GM12872 (cell line): ENCODE results near the gene NLN.

Experiments
- TF ChIP-seq, protein P1 (sequence below): IDR thresholded peaks from 3 replicates; pipeline ENCODE4 v1.5.1; 2011; ENCODE audit warnings: low read depth, mild to moderate bottlenecking, low read length, moderate library complexity; ENCODE audit not compliant: insufficient read depth

Gene NLN

DNA sequence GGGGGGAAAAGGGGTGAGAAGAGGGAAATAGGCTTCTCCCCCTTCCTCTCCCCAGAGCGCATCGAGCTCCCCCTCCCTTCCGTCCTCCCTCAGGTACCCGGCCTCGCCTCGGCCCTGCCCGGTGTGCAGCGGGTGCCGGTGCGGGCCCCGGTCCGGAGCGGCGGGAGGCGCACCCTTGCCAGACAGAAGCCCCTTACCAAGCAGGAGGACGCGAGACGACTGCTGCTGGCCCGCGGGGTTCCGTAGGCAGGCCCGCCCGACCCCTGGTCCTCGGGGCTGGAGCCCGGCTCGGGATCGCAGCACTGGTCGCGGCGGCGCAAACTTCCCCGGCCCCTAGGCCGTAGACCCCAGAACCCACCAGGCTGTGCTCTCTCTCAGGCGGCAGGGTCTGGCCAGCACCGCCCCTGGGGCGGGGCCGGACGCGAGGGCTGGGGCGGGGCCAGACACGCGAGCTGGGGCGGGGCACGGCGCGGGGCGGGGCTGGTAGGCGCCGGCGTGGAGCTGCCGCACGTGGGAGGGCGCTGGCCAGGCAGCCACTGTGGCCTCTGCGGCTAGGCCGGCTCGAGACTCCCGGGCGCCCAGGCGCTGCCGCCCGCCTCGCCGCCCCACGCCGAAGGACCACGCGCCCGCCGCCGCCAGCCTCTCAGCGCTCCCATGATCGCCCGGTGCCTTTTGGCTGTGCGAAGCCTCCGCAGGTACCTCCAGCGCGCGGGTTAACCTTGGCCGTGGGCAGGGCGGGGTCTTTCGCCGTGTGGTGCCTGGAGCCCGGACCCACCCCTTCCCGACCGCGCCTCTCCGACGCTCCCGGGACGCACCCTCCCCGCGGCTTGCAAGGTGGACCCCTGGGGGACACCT is at the start of gene NLN, which contains the start of gene SGTB:
TSS of gene NLN (plus strand) at position 486 of the 855 bp plus-strand sequence. CDS start at position 655, 169 bp downstream.
TSS of gene SGTB (minus strand) at position 390 of the 855 bp plus-strand sequence. CDS start 1,302 bp downstream, outside the sequence.
- TF ChIP-seq, protein P1, sequence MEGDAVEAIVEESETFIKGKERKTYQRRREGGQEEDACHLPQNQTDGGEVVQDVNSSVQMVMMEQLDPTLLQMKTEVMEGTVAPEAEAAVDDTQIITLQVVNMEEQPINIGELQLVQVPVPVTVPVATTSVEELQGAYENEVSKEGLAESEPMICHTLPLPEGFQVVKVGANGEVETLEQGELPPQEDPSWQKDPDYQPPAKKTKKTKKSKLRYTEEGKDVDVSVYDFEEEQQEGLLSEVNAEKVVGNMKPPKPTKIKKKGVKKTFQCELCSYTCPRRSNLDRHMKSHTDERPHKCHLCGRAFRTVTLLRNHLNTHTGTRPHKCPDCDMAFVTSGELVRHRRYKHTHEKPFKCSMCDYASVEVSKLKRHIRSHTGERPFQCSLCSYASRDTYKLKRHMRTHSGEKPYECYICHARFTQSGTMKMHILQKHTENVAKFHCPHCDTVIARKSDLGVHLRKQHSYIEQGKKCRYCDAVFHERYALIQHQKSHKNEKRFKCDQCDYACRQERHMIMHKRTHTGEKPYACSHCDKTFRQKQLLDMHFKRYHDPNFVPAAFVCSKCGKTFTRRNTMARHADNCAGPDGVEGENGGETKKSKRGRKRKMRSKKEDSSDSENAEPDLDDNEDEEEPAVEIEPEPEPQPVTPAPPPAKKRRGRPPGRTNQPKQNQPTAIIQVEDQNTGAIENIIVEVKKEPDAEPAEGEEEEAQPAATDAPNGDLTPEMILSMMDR: no peak

DNA sequence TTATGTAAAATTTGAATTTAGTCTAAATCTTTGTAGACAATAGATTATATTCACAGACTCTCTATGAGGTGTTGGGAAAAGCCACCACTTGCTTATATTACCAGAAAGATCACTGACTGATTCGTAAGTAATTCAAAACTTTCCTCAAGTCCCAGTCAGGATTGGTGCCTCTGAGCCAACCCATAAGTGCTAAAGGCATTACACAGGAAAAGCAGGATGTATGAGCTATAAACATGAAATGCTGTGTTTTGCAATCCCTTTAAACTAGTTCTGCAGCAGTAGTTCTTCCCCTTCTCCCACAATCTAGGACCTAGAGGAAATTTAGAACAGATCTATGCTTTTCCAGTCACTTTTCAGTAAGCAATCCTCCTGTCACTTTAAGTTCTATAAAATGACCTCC is 49.2 kb upstream of the NLN start:
- TF ChIP-seq, protein P1: no peak

DNA sequence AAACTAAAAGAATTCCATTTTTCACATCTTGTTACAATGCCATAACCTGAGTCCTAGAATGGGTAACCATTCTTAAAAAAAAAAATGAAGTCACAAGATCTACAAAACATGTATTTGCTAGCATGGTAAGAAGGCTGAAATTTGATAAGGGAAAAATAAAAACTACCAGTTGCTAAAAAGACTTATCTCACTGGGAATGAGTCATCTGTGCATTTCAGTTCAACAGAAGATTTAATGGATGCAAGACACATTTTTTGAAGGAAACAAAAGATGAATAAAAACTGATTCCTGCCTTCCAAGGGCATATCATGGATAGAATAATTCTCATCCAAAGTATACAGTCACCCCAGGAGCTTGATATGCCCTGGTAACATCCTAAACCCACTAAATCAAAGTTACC is 47.3 kb upstream of the NLN start:
- TF ChIP-seq, protein P1: no peak

DNA sequence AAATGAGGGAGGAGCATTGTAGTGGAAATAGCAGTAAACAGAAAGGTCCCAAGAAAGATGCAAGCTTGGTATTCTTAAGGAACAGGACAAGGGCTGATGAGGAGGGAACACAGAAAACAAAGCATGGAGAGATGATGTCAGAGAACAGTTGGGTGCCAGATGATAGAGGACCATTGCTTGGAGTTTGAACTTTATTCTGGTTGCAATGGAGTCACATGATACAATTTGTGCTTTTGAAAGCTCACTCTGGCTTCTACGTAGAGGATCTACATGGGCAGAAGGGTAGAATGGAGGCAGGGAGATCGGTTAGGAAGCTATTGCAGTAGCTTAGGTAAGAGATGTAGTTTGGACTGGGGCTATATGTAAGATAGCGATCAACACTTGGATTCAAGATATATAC is 39.9 kb upstream of the NLN start:
- TF ChIP-seq, protein P1: no peak

DNA sequence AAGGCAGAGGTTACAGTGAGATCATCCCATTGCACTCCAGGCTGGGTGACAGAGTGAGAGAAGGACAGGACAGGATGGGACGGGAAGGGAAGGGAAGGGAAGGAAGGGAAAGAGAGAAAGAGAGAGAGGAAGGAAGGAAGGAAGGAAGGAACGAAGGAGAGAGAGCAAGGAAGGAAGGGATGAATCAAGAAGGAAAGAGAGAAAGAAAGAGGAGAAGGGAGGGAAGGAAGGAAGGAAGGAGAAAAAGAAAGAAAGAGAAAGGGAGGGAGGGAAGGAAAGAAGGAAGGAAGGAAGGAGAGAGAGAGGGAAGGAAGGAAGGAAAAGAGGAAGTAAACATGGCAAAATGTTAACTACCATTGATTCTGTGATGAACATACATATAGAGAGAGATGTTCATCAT is 28.9 kb upstream of the NLN start:
- TF ChIP-seq, protein P1: no peak

DNA sequence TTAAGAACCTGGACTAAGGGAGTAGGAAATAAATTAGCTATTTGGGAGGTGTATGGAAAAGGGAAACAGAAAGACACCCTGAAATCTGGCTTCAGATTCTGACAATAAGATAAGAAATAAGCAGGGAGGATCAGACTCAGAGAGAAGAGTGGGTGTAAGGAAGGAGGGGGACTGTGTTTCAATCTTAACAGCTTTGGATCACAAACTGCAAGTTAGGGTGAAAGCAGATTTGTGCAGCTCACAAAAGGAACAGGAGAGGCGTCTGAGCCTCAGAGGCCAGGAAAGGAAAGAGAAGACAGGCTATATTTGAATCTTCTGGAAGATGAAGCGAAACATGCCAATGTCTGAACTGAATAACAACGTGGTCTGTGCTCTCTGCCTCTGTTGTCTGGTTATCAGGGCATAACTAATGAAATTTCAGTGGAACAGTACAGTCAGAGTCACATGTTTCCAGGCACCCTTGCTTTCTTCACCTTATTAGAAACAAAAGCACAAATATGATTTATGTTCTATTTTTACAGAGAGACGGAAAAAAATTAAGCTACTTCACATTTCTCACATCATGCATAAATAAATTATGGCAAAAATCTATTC is 26.7 kb upstream of the NLN start:
- TF ChIP-seq, protein P1: no peak

DNA sequence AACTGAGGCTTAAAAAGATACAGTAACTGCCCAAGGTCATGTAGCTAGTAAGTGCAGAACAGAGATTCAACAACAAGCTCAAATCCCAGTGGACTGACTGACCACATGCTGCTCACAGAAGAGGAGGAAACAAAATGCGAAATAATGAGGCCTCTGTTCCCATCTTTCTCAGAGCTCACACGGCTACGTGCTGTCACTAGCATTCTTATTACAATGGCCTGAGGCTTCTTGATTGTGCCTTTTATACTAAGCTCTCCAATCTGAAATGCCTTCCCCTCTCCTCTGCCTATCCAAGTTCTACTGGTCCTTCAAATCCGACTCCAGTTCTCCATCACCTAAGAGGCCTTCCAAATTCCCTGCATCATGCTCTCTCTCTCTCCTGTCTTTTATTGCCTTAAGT is 26.1 kb upstream of the NLN start:
- TF ChIP-seq, protein P1: no peak
